ENCODE data around the gene TXNRD3. TPM values are rescaled to one million over a fixed set of nuclear protein-coding genes. Genes with fewer than 3 reads are reported as not detected.
"Not testable (repeated sequence)": the region's sequence is repeated elsewhere in the genome, so short reads cannot be mapped to it uniquely, and the experiment has no call there.

The TXNRD3 gene
- total RNA-seq, 1 donor from 2014 or later: 0.51 TPM

DNA sequence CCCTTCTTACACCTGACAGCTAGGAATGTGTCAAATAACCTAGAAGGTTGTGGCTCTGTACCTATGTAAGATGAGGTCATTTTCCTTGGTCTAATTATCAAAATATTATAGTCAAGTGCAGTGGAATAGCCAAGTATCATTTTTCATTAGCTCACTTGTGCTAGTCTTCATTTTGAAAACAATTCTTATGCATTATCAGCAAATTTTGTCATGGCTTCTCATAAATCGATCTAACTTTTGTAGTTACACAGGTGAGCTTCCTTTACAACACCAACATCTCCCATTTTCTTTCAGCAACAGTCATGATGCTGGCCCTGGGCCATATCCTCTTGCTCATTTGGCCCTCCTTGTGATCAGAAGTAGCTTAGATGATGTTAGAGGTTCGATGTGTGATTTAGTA is 10.3 kb downstream of the TXNRD3 start:
- H3K27ac Mint-ChIP-seq: no peak overlapping the region
- intact Hi-C loops (cut with micrococcal nuclease): no loop called here
- ATAC-seq (ENCODE audit: low read depth) (no peak), DNase-seq (no peak)
- TF ChIP-seq, protein P1, sequence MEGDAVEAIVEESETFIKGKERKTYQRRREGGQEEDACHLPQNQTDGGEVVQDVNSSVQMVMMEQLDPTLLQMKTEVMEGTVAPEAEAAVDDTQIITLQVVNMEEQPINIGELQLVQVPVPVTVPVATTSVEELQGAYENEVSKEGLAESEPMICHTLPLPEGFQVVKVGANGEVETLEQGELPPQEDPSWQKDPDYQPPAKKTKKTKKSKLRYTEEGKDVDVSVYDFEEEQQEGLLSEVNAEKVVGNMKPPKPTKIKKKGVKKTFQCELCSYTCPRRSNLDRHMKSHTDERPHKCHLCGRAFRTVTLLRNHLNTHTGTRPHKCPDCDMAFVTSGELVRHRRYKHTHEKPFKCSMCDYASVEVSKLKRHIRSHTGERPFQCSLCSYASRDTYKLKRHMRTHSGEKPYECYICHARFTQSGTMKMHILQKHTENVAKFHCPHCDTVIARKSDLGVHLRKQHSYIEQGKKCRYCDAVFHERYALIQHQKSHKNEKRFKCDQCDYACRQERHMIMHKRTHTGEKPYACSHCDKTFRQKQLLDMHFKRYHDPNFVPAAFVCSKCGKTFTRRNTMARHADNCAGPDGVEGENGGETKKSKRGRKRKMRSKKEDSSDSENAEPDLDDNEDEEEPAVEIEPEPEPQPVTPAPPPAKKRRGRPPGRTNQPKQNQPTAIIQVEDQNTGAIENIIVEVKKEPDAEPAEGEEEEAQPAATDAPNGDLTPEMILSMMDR (IDR thresholded peaks at IDR 0.05): no peak
- H3K27me3 Mint-ChIP-seq: peaks cover 24% of the 10 kb centered on the region
- ChIA-PET POLR2A (no interaction called here), CTCF (no interaction called here)
- H3K36me3 Mint-ChIP-seq (ENCODE audit: low read depth): no peaks in the 10 kb centered on the region
- H3K4me3 Mint-ChIP-seq: no peak overlapping the region
- H3K4me1 Mint-ChIP-seq: no peaks in the 10 kb centered on the region
- H3K9me3 Mint-ChIP-seq: no peaks in the 10 kb centered on the region

DNA sequence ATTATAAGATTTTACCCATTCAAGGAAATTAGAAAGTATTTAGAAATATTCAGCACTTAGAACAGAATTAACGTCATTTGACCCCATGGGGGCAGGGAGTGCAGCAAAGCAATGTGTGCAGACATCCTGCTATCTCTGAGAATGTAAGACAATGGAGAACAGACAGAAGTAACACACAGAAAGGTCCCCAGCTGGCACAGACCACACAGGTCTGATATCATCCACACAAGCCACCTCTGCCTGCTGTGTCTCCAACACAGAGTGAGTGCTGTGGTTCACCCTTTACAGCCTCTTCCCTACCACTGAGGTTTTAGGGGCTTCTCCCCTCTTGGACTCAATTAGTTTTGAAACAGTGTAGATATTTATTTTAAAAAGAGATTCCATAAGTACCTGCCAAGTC is 16.1 kb downstream of the TXNRD3 start:
- intact Hi-C loops (cut with micrococcal nuclease): no loop called here
- peaks cover 14% of the 10 kb centered on the region for H3K27me3 Mint-ChIP-seq
- ChIA-PET POLR2A (no interaction called here), CTCF (no interaction called here)
- no peaks in the 10 kb centered on the region for H3K9me3 Mint-ChIP-seq
- H3K36me3 Mint-ChIP-seq (ENCODE audit: low read depth): no peaks in the 10 kb centered on the region
- DNase-seq (no peak), ATAC-seq (ENCODE audit: low read depth) (no peak)
- TF ChIP-seq, protein P1 (IDR thresholded peaks at IDR 0.05): no peak
- H3K4me3 Mint-ChIP-seq: no peak overlapping the region
- no peaks in the 10 kb centered on the region for H3K4me1 Mint-ChIP-seq
- H3K27ac Mint-ChIP-seq: no peak overlapping the region

- H3K27ac Mint-ChIP-seq: no peak overlapping the region
Observed at GRCh38 chr3:126636436-126636835, 18.5 kb downstream of the TXNRD3 start.

DNA sequence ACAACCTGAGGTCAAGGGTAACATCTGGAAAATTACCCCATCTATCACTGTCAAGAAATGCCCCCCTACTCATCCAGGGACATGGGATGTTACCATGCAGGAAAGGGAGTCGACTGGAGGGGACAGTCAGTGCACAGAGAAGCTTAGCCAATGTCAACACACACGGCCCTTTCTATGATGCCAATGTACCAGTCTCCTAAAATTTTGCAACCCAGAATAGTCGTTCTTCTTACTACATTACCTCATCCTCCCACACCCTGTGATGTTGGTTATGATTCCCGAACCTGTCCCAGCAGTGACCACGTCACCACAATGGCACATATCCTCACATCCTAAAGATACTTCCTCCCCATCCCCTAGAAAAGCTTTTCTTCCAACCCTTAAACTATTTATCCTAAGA is 20.1 kb downstream of the TXNRD3 start:
- H3K9me3 Mint-ChIP-seq: no peaks in the 10 kb centered on the region
- H3K27ac Mint-ChIP-seq: no peak overlapping the region
- peaks cover 5% of the 10 kb centered on the region for H3K27me3 Mint-ChIP-seq
- H3K4me3 Mint-ChIP-seq: no peak overlapping the region
- ATAC-seq (ENCODE audit: low read depth): no peak
- intact Hi-C loops (cut with micrococcal nuclease): no loop called here
- ChIA-PET CTCF (no interaction called here), POLR2A (no interaction called here)
- TF ChIP-seq, protein P1 (IDR thresholded peaks at IDR 0.05): no peak
- H3K4me1 Mint-ChIP-seq: no peaks in the 10 kb centered on the region
- H3K36me3 Mint-ChIP-seq (ENCODE audit: low read depth): no peaks in the 10 kb centered on the region
- no peak for DNase-seq

More at GRCh38 chr3:126636436-126636835, 18.5 kb downstream of the TXNRD3 start:
- no peaks in the 10 kb centered on the region for H3K36me3 Mint-ChIP-seq (ENCODE audit: low read depth)
- DNase-seq: no peak
- intact Hi-C loops (cut with micrococcal nuclease): no loop called here
- H3K4me3 Mint-ChIP-seq: no peak overlapping the region
- TF ChIP-seq, protein P1 (IDR thresholded peaks at IDR 0.05): no peak
- no peak for ATAC-seq (ENCODE audit: low read depth)
- H3K27me3 Mint-ChIP-seq: peaks cover 12% of the 10 kb centered on the region
- ChIA-PET CTCF (no interaction called here), POLR2A (no interaction called here)
- no peaks in the 10 kb centered on the region for H3K9me3 Mint-ChIP-seq
- H3K4me1 Mint-ChIP-seq: no peaks in the 10 kb centered on the region

DNA sequence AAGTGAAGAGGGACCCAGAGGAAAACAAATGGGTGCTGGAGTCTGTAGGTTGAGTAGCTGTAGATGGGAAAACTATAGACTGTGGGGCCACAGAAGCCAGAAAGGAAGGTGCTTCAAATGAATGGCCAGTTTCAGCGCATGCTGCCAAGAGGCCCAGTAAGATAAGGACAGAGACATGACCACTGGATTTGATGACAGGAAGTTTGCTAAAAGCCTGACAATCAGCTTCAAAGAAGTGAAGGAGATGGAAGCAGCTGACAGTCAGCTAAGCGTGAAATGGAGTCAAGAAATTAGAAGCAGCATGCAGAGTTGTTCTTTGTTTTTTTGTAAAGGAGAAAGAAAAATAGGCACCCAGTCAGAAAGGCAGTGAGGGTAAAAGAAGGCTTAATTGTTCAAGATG is 24.9 kb downstream of the TXNRD3 start:
- Mint-ChIP-seq H3K9me3 (no peaks in the 10 kb centered on the region), H3K36me3 (ENCODE audit: low read depth) (no peaks in the 10 kb centered on the region), H3K4me3 (no peak overlapping the region), H3K4me1 (peaks cover 2% of the 10 kb centered on the region), H3K27me3 (no peaks in the 10 kb centered on the region), H3K27ac (no peak overlapping the region)
- TF ChIP-seq, protein P1 (IDR thresholded peaks at IDR 0.05): no peak
- DNase-seq (no peak), ATAC-seq (ENCODE audit: low read depth) (no peak)
- ChIA-PET POLR2A (no interaction called here), CTCF (no interaction called here)
- intact Hi-C loops (cut with micrococcal nuclease): no loop called here

- intact Hi-C loops (cut with micrococcal nuclease); H3K36me3 Mint-ChIP-seq (ENCODE audit: low read depth); POLR2A ChIA-PET; H3K9me3 Mint-ChIP-seq; H3K27me3 Mint-ChIP-seq; H3K4me3 Mint-ChIP-seq; H3K4me1 Mint-ChIP-seq; ATAC-seq (ENCODE audit: low read depth); DNase-seq; H3K27ac Mint-ChIP-seq; CTCF ChIA-PET: not testable (repeated sequence)
Observed at GRCh38 chr3:126625735-126626134, 29.2 kb downstream of the TXNRD3 start.

Data from activated B cell treated with CpG ODN at 0.5 μM for 24 hours (primary cell).